Hippocampal formation (tissue), 2 donors: ENCODE measurements around the gene SIPA1.
A peak's percentile ranks its signal among the peaks of the same experiment; 100 is the strongest.

ENCODE experiments used
- DNase-seq, 2 donors: peaks; one replicate each; lab custom pipeline; 2025; lab: John Stamatoyannopoulos, UW

Gene SIPA1, protein sequence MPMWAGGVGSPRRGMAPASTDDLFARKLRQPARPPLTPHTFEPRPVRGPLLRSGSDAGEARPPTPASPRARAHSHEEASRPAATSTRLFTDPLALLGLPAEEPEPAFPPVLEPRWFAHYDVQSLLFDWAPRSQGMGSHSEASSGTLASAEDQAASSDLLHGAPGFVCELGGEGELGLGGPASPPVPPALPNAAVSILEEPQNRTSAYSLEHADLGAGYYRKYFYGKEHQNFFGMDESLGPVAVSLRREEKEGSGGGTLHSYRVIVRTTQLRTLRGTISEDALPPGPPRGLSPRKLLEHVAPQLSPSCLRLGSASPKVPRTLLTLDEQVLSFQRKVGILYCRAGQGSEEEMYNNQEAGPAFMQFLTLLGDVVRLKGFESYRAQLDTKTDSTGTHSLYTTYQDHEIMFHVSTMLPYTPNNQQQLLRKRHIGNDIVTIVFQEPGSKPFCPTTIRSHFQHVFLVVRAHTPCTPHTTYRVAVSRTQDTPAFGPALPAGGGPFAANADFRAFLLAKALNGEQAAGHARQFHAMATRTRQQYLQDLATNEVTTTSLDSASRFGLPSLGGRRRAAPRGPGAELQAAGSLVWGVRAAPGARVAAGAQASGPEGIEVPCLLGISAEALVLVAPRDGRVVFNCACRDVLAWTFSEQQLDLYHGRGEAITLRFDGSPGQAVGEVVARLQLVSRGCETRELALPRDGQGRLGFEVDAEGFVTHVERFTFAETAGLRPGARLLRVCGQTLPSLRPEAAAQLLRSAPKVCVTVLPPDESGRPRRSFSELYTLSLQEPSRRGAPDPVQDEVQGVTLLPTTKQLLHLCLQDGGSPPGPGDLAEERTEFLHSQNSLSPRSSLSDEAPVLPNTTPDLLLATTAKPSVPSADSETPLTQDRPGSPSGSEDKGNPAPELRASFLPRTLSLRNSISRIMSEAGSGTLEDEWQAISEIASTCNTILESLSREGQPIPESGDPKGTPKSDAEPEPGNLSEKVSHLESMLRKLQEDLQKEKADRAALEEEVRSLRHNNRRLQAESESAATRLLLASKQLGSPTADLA

DNA sequence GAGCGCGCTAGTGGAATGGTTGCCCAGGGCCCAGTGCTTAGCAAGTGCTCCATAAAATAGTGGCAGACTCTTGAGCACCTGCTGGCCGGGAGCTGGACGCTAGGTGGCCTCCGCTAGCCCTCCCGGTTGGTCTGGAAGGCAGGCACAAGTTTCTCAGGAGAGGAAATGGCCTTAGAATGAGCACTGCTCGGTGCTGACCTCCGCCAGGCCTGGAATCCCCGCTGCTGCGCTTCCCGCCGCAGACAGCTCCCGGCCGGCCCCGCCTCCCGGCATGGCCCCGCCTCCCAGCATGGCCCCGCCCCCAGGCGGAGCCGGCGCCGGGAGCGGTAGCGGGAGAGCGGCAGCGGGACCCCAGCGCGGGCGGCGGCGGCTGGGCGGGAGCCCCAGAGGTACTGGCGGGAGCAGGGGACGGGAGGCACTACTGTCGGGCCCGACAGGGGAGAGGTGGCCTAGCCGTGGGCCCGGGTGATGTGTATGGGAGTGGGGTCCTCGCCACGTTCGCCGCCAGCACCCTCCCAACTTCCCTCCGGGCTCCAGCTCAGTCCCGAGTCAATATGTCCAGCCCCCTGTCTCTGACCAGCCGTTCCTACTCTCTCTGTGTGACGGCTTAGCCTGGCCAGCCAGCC, at the start of gene SIPA1:
Gene SIPA1 (plus strand): TSS at position 308 of the 626 bp plus-strand sequence. CDS start 2,821 bp downstream, outside the sequence.
- peak; percentile 46 to 59 for DNase-seq

DNA sequence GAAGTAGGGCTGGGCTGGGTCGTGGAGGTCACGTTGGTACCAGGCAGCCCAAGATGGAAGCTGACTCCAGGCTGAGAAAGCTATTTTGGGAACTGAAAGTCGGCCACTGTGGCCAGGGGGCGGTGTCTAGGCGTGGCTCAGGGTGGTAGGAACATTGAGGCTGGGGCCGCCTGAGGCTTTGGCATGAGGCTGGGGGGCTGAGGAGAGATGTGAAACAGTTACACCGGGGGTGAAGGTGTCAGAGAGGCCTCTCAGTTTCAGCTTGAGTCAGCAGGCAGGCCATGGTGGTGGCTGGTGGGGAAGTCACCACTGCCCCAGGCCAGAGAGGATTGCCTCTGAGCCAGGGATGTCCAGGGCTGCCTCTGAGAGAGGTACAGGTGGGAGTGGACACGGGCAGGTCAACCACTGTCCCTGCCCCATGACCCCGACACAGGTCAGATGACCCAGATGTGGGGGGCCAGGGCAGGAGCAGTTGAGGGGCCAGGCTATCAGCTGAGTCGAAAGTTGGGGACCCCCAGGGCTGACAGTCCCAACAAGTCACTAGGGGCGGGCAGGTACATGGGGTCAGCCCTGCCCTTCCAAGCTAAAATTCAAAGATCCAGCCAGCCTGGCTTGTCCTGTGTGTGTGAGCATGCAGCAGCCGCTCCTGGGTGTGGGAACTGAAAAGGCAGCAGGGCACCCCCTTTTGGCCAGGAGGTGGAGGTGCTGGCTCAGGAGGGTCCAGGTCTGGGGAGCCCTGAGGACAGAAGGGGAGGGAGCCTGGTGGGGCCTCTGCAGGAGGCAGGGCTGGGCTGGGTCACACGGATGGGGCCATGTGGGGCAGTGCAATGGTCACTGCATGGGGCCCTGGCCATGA, 49.5 kb upstream of the SIPA1 start:
- DNase-seq, result no peak

DNA sequence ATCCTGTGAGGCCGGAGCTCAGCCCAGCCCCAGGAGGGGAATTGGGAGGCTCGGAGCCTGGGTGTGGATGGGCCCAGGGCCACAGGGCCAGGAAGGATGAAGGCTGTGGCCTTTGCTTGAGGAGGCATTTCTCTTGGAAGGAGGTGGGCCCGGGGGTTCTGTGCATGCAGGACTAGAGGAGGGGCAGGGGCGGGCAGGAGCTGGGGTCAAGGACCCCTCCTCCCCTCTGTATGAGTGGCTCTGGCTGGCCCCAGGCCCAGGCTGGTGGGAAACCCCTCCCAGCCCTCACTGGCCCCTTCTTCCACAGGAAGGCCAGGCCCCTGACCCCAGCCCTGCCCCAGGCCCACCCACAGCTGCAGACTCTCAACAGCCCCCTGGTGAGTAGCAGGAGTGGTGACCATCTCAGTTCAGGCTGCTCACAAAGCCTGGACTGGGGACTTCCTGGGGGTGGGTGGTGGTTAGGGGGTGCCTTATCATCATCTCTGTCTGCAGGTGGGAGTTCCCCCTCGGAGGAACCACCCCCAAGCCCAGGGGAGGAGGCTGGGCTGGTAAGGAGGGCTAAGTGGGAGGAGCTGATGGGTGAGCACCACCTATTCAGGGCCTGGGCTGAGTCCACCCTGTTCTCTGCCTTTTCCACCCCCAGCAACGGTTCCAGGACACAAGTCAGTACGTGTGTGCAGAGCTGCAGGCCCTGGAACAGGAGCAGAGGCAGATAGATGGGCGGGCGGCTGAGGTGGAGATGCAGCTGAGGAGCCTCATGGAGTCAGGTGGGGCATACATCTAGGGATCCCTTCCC, 48.3 kb upstream of the SIPA1 start:
- no peak for DNase-seq

DNA sequence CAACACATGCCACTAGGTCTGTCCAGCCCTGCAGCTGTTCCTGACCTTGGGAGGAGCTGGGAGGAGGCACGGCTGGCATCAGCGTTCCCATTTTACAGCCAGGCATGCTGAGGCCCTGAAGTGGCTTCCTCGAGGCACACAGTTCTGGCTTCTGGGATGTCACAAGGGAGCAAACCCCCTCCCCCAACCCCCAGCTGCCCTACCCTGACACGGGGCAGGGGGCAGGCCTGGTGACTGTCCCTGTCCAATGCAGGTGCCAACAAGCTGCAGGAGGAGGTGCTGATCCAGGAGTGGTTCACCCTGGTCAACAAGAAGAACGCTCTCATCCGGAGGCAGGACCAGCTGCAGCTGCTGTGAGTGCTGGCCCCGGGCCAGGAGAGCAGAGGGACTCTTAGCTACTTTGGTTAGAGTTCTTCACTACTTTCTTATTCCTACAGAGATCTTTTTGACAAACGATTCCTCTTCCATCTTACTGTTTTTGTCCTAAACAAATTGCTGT, 47.6 kb upstream of the SIPA1 start:
- DNase-seq, result no peak

DNA sequence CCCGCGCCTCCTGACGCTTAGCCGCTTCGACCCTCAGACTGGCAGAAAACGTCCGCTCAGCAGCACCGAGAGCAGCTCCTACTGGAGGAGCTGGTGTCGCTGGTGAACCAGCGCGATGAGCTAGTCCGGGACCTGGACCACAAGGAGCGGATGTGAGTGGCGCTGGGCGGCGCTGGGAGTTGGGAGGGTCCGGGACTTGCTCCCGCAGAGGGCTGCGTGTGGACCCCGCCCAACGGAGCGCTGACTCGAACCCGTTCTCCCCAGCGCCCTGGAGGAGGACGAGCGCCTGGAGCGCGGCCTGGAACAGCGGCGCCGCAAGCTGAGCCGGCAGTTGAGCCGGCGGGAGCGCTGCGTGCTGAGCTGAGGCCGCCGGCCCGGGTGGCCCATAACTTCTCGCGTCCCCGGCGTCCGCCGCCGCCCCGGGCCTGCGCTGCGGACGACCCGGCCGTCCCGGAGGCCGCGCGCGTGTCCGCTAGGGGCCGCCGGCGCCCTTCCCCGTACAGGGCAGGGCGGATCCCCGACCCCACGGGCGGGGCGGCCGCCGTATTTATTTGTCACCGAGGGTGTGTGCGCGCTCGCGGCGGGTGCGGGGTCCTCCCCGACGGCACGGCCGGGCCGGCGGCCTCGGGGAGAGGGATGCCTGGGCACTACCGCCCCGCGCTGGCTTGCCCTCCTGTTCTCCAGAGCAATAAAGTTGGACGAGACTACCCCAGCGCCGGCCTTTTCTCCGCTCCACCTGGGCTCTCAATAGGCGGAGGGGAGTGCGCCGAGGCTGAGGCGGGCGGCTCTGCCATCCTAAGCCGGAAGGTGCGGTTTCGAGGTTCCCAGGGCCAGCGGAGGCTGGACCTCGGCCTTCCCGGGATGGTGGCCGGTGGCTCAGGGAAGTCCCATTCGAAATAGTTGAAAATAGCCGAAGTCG, 45.7 kb upstream of the SIPA1 start:
- no peak for DNase-seq

DNA sequence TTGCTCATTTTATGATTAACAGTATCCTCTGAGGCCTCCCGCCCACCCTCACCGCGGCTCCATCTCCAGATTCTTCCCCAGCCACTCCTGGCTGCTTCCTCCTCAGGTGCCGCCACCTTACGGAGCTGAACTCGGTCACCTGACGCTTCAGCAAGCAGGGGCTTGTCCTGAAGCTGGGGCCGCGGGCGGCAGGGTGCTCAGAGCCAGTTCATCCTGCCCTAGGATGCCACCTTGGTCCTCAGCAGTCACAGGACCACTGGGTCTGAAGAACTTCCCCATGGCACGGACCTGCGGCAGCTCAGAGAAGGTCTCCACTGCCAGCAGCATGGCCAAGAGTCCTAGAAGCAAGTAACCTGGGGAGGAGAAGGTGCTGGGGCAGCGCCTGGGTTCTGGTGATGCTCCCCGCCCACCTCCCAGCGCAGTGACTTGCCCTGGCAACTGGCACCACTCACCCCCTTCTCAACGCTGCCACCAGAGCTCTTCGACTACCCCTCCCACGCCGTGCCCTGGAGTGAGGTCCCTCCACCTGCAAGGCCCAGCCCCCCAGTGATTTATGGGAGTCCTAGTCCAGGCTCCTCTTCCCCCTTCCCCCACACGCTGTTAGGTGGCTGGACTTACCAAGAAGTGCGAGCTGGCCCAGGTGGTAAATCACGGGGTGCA, 44.9 kb upstream of the SIPA1 start:
- no peak for DNase-seq

DNA sequence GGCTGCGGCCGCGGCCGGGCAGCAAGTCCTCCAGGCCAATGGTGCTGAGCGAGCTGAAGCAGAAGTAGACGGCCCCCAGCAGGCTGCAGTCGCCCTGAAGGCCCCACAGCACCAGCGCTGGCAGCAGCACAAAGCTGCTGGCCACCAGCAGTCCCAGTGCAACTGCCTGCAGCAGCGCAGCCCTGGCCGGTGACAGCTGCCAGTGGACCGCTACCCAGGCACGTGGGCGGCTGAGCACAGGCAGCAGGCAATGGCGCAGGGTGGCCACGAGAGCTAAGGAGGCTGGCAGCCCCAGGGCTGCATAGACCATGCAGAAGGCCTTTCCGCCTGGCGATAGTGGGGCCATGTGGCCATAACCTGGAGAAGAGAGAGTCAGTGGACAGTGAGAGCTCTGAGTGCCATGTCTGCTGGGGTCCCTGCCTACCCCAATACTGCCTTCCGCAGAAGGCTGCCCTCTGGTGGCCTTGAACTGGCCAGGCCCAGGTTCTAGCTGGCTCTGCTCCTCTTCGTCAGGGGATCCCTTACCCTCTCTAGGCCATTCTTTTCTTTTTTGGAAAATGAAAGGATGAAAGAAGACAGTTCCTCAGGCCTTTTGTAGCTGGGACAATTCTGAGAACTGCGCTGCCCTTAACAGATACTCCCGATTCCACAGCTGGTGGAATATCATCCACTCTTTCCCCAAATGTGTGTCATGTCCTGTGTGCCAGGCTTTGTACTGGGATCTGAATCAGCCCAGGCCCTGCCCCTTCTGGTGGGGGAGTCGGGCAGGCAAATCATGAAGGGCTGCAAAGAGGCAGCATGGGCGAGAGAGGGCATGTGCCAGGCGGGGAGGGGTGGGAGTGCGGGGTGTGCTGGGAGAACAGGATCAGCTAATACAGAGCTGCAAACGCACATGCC, 44.1 kb upstream of the SIPA1 start:
- peak; percentile 60 to 76 for DNase-seq

DNA sequence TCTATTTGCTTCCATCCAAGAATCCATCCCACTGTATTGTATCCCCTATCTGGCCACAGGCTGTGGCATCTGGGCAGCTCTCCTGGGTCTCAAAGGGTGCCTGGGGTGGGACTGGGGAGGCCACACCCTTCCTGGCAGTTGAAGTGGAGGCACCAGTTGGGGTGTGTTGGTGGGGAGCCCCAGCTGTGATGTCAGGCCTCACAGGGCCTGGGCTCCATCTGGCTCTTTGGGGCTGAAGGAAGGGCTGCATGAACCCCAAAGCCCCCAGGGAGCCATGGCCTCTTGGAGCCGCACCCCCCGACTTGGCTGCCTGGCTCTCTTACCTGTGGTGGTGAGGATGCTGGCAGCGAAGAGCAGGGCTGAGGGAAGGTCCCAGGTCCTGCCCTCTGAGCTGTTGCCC, 42.8 kb upstream of the SIPA1 start:
- DNase-seq, result no peak

DNA sequence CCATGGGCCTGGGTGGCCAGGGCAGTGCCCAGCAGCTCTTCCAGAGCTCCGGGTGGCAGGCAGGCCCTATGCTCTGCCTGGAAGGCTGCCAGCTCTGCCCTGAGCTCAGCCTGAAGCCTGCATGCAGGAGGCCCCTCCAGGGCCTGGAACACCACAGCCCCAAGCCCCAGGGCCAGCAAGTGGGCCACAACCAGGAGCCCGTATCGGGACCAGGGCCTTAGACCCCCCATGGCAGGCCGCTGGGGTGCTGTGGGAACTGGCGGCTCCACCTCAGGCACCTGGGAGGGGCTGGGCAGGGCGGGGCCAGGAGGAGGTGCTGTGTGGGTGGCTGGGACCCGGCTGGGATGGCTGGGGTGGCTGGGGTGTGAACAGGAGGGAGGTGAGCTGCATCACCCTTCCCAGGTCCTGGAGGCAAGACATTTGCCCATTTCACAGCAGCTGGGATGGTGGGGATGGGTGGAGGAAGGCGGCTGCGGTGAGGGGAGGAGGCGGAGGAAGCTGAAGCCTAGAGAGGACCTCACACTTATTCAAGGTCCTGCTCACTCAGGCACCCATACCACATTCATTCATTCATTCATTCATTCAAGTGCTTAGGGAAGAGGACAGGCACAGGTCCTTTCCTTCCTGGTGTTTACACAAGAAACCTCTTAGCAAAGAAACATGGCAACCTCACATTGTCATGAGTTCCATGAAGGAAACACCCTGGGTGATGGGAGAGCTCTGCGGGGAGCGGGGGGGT, 42.2 kb upstream of the SIPA1 start, which contains the start of gene KCNK7:
Gene KCNK7 (minus strand): TSS at position 258 of the 739 bp plus-strand sequence. CDS start 28 bp downstream, at position 230.
- no peak for DNase-seq

DNA sequence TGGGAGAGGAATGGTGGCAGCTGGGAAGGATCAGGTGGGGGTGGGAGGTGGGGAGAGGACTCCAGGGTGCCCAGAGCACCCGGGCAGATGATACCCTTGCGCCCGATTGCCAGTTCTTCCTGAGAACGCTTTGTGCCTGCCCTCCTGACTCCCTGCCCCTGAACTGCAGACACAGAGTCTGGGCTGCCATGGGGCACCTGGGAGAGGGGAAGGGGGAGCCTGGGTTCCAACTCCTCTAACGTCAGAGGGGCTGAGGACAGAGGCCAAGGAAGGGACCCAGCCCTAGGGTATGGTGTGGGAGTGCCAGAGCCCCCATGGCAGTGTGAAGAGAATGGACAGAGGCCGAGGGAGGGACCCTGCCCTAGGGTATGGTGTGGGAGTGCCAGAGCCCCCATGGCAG, 41.4 kb upstream of the SIPA1 start:
- DNase-seq, result no peak

DNA sequence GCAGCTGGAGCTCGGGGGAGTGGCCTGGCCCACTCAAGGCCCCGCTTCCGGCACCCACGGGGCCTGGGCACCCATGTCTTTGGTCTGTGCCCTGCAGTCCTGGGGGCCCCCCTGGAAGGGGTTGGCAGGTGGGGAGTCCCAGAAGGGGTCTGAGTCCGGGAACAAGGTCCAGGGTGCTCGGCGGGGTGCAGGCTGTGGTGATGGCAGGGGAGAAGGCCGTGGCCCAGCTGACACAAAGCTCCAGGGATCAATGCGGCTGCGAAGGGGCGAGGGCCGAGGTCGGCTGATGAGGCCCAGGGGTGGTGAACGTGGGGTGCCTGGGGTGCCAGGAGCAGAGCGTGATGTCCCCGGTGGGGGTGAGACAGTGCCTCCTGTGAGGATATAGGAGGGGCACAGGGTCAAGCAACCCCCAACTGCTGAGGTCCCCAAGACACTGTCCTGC, 39.6 kb upstream of the SIPA1 start:
- no peak for DNase-seq

DNA sequence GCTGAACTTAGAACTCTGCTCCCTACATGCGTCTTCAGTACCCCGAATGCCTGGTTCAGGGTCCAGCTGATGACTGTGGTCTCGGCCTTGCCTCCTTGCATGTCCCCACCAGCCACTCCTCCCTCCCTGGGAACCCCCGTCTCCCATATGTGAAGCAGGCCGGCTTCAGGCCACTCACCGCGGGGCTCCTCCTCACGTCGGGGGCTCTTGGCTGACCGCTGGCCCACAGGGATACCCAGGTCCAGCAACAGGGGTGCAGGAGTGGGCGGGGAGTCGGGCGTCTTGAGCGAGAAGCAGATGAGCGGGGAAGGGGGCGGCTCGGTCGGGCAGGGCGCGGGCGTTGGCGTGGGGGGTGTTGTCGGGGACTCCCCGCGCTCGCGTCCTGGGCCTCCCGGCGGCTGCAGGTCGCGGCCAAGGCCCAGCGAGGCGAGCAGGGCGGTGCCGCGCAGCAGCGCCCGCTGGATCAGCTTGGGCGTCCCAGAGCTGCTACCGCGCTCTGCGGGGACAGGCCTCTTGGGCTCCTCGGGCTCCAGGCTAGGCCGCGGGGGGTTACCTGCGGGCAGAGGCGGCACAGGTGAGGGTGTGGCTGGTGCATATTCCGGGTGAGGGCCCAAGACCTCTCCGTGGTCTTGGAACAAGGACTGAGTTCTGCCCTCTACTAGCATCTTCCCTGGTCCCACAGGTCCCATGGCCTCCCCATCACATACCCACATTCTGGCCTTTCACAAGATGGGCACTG, 38.5 kb upstream of the SIPA1 start:
- no peak for DNase-seq

DNA sequence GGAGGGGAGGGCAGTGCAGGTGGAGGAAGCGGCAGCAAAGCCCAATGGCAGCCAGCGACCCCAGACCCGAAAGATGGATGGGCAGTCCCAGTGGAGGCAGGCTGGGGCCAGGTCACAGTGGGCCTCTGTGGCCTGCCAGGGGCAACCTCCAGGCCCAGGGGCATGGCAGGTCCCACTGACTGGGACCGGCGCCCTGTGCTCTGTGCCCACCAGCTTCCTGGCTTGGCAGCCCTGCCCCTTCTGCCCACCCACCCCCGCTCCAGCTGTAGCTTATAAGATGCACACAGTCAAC, 38.0 kb upstream of the SIPA1 start:
- no peak for DNase-seq

DNA sequence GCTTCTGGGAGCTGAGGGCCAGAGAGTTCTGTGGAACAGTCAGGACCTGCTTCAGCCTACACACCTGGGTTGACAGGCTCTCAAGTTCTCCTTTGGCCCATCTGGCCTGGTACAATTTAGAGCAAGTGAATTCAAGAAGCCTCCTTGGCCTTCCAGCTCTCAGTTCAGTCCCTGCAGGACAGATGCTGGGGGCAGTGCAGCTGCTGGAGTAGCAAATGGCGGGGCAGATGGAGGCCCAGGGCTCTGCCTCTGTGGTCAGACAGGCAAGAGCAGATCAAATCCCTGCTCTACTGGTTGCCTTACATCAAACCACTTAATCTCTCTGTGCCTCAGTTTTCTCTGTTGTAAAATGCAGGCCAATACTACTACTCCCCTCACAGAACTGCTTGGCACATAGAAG, 33.6 kb upstream of the SIPA1 start:
- DNase-seq, result no peak

DNA sequence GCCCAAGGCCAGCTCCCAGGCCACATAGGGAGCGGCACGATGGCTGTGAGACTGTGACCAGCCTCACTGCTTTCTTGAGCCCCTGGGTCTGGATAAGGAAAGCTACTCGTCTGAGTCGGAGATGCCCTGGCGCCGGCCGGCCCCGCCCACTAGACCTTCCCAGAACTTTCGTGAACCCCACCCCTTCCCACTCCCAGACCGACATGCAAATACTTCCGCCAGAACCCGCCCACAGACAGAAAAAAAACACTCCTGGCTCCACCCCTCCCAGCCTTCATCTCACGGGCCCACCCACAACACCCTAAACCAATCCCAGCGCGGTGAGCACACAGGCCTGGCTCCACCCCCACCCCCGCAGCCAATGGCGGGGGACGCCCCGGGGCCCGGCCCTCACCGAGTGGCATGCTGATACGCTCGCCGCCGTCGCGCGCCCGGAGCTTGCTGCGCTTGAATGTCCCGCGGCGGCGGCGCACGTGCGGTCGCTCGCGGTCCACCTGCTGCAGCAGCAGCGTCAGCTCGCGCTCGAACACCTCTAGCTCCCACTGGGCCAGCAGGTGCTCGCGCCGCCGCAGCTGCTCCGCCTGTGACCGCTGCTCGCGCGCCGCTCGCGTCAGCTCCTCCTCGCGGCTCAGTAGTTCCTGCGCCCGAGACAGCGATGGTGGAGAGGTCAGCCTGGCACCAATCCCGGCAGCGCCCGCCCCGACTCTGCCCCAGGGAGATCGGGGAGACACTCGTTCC, 30.9 kb upstream of the SIPA1 start:
- DNase-seq, result peak; percentile 91 to 92
